GM20000 (cell line): Measurements from ENCODE around the gene FTL.

ENCODE experiments used
- DNase-seq: peaks from one replicate; pipeline ENCODE4 v3.0.0; 2012; ENCODE audit warnings: low spot score
- CTCF ChIP-seq: IDR thresholded peaks from 2 replicates; pipeline ENCODE4 v1.5.1; 2012; ENCODE audit warnings: mild to moderate bottlenecking, control low read depth; ENCODE audit errors: extremely low read depth, missing control alignments

FTL gene

GRCh38 chr19:48954595-48955307 is 10.4 kb upstream of the FTL start, which contains the start of gene BAX:
Gene BAX, plus strand, starts transcription at chr19:48954875. Its CDS starts 54 bp downstream, at chr19:48954929.
- no peak for TF ChIP-seq CTCF
- DNase-seq: peak; percentile 98

GRCh38 chr19:48955308-48955958 is 9.7 kb upstream of the FTL start:
- no peak for DNase-seq
- no peak for TF ChIP-seq CTCF

- DNase-seq: no peak
- no peak for TF ChIP-seq CTCF
Observed at GRCh38 chr19:48958006-48958405, 7.1 kb upstream of the FTL start.

- no peak for TF ChIP-seq CTCF
- DNase-seq: no peak
Observed at GRCh38 chr19:48959341-48960239, 5.5 kb upstream of the FTL start.

- DNase-seq: no peak
- no peak for TF ChIP-seq CTCF
Observed at GRCh38 chr19:48961051-48961649, 4.0 kb upstream of the FTL start.

GRCh38 chr19:48961673-48962028 is 3.5 kb upstream of the FTL start:
- TF ChIP-seq CTCF: no peak
- no peak for DNase-seq
